MM.1S (cell line): ENCODE results near the gene FMR1NB.

Experiments used
- DNase-seq: peaks from one replicate; pipeline ENCODE4 v3.0.0-alpha.2; 2015
- H2AFZ ChIP-seq: fragments of 300-600 bp; sonication (generic); 2 replicates; pipeline ENCODE4 v1.6.0; 2016; ENCODE audit warnings: antibody characterized with exemption, low read length
- H3F3A ChIP-seq: fragments of 300-600 bp; sonication (generic); 2 replicates; pipeline ENCODE4 v1.6.1; 2016; ENCODE audit warnings: mild to moderate bottlenecking, antibody characterized with exemption, low read length, moderate library complexity, mixed read lengths; ENCODE audit not compliant: insufficient read depth
- H3K27ac ChIP-seq: fragments of 300-600 bp; sonication (generic); 2 replicates; pipeline ENCODE4 v1.5.1; 2016; ENCODE audit warnings: mild to moderate bottlenecking, low read length
- H3K27me3 ChIP-seq: fragments of 300-600 bp; sonication (generic); replicated peaks from 2 replicates; pipeline ENCODE4 v1.6.0; 2016; ENCODE audit warnings: low read length; ENCODE audit not compliant: insufficient read depth
- H3K36me3 ChIP-seq: fragments of 300-600 bp; sonication (generic); replicated peaks from 2 replicates; pipeline ENCODE4 v1.6.1; 2016; ENCODE audit warnings: mild to moderate bottlenecking, low read length, mixed read lengths; ENCODE audit not compliant: insufficient read depth
- H3K4me1 ChIP-seq: fragments of 300-600 bp; sonication (generic); 2 replicates; pipeline ENCODE4 v1.6.1; 2016; ENCODE audit warnings: low read length, mixed read lengths
- H3K4me2 ChIP-seq: fragments of 300-600 bp; sonication (generic); 2 replicates; pipeline ENCODE4 v1.6.0; 2016; ENCODE audit warnings: low read depth, low read length
- H3K4me3 ChIP-seq: fragments of 300-600 bp; sonication (generic); 2 replicates; pipeline ENCODE4 v1.5.1; 2016; ENCODE audit warnings: low read length, mixed read lengths
- H3K79me2 ChIP-seq: fragments of 300-600 bp; sonication (generic); 2 replicates; pipeline ENCODE4 v1.6.1; 2016; ENCODE audit warnings: mixed run types, low read length, mixed read lengths
- H3K9ac ChIP-seq: fragments of 300-600 bp; sonication (generic); 2 replicates; pipeline ENCODE4 v1.6.1; 2016; ENCODE audit warnings: low read length, mixed read lengths
- H3K9me2 ChIP-seq: fragments of 300-600 bp; sonication (generic); replicated peaks from 2 replicates; pipeline ENCODE4 v1.6.1; 2016; ENCODE audit warnings: mild to moderate bottlenecking, low read length, mixed read lengths; ENCODE audit not compliant: insufficient read depth
- H3K9me3 ChIP-seq: fragments of 300-600 bp; sonication (generic); replicated peaks from 2 replicates; pipeline ENCODE4 v1.6.1; 2016; ENCODE audit warnings: mild to moderate bottlenecking, low read length, mixed read lengths; ENCODE audit not compliant: insufficient read depth
- H4K20me1 ChIP-seq: fragments of 300-600 bp; sonication (generic); 2 replicates; pipeline ENCODE4 v1.6.1; 2016; ENCODE audit warnings: mild to moderate bottlenecking, low read length, moderate library complexity, mixed read lengths; ENCODE audit not compliant: insufficient read depth
- EZH2 ChIP-seq: fragments of 300-600 bp; sonication (generic); optimal IDR thresholded peaks from 2 replicates; pipeline ENCODE3; 2017; ENCODE audit warnings: low read depth, mild to moderate bottlenecking, antibody characterized with exemption, low read length, mixed read lengths
- EZH2phosphoT487 ChIP-seq: fragments of 300-600 bp; sonication (generic); IDR thresholded peaks from 2 replicates; pipeline ENCODE4 v1.6.1; 2018; ENCODE audit warnings: antibody characterized with exemption, low read length
- TF ChIP-seq, protein P1 (sequence below): fragments of 300-600 bp; sonication (generic); IDR thresholded peaks from 2 replicates; pipeline ENCODE4 v1.5.1; 2016; ENCODE audit warnings: antibody characterized with exemption, low read length, mixed read lengths

FMR1NB gene, protein sequence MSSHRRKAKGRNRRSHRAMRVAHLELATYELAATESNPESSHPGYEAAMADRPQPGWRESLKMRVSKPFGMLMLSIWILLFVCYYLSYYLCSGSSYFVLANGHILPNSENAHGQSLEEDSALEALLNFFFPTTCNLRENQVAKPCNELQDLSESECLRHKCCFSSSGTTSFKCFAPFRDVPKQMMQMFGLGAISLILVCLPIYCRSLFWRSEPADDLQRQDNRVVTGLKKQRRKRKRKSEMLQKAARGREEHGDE

DNA sequence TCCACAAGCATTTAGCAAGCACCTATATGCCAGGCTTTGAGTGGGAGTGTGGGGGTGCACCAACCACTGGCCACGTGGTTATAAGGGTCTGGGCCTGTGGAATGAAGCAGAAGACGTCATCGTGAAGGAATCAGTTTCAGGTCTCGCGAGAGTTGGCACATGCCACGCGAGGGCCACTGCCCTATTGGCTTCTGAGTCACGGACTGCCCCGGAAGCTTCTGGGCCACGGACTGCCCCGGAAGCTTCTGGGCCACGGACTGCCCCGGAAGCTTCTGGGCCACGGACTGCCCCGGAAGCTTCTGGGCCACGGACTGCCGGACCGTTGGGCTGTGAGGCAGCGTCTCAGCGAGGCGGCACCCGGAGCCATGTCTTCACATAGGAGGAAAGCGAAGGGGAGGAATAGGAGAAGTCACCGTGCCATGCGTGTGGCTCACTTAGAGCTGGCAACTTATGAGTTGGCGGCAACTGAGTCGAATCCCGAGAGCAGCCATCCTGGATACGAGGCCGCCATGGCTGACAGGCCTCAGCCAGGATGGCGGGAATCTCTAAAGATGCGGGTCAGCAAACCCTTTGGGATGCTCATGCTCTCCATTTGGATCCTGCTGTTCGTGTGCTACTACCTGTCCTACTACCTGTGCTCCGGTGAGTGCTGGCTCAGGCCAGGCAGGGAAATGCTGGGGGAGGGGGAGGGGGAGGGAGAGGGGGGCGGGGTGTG, at the start of gene FMR1NB:
Gene FMR1NB (plus strand): TSS at position 300 of the 715 bp plus-strand sequence. CDS start 66 bp downstream, at position 366.
- H3F3A ChIP-seq: no peaks in the 10 kb centered on the region
- H3K9me2 ChIP-seq: no peaks in the 10 kb centered on the region
- H3K9me3 ChIP-seq: no peaks in the 10 kb centered on the region
- no peak for DNase-seq
- no peaks in the 10 kb centered on the region for H3K79me2 ChIP-seq
- no peak within 1 kb of the TSS for H3K9ac ChIP-seq
- no peaks in the 10 kb centered on the region for H3K27me3 ChIP-seq
- no peaks in the 10 kb centered on the region for H3K36me3 ChIP-seq
- no peak within 1 kb of the TSS for H2AFZ ChIP-seq
- H3K4me3 ChIP-seq: no peak within 1 kb of the TSS
- H3K4me1 ChIP-seq: no peaks in the 10 kb centered on the region
- H3K4me2 ChIP-seq: no peak within 1 kb of the TSS
- no peak for TF ChIP-seq EZH2phosphoT487
- H4K20me1 ChIP-seq: no peaks in the 10 kb centered on the region
- no peak within 1 kb of the TSS for H3K27ac ChIP-seq

DNA sequence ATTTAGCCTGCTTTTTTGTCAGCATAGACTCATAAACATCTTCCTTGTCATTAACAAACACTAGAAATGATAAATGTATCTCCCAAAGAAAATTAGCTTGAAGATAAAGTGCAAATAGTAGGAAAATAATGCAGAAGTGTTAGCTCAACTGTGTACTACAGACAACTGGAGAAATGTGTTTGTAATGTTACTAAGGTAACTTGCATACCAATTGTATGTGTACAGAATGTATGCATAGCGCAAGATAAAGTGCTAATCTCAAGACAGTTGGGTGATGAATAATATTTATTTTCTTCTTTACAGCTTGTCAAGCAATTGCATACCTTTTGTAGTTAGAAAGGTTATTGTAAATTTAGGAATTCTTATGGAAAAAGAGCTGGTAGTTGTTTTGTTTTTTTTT, 47.3 kb upstream of the FMR1NB start:
- H3K9ac ChIP-seq: no peak overlapping the region
- no peaks in the 10 kb centered on the region for H3K27me3 ChIP-seq
- DNase-seq: no peak
- TF ChIP-seq, protein P1, sequence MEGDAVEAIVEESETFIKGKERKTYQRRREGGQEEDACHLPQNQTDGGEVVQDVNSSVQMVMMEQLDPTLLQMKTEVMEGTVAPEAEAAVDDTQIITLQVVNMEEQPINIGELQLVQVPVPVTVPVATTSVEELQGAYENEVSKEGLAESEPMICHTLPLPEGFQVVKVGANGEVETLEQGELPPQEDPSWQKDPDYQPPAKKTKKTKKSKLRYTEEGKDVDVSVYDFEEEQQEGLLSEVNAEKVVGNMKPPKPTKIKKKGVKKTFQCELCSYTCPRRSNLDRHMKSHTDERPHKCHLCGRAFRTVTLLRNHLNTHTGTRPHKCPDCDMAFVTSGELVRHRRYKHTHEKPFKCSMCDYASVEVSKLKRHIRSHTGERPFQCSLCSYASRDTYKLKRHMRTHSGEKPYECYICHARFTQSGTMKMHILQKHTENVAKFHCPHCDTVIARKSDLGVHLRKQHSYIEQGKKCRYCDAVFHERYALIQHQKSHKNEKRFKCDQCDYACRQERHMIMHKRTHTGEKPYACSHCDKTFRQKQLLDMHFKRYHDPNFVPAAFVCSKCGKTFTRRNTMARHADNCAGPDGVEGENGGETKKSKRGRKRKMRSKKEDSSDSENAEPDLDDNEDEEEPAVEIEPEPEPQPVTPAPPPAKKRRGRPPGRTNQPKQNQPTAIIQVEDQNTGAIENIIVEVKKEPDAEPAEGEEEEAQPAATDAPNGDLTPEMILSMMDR: no peak
- no peak for TF ChIP-seq EZH2
- no peak for TF ChIP-seq EZH2phosphoT487
- H3K4me2 ChIP-seq: no peak overlapping the region
- no peaks in the 10 kb centered on the region for H3K4me1 ChIP-seq
- no peak overlapping the region for H2AFZ ChIP-seq
- peaks cover 2% of the 10 kb centered on the region for H3K36me3 ChIP-seq
- no peaks in the 10 kb centered on the region for H3K9me3 ChIP-seq
- no peaks in the 10 kb centered on the region for H3K9me2 ChIP-seq
- no peak overlapping the region for H3K4me3 ChIP-seq
- no peaks in the 10 kb centered on the region for H3K79me2 ChIP-seq
- H3K27ac ChIP-seq: no peak overlapping the region
- no peaks in the 10 kb centered on the region for H4K20me1 ChIP-seq
- no peaks in the 10 kb centered on the region for H3F3A ChIP-seq

DNA sequence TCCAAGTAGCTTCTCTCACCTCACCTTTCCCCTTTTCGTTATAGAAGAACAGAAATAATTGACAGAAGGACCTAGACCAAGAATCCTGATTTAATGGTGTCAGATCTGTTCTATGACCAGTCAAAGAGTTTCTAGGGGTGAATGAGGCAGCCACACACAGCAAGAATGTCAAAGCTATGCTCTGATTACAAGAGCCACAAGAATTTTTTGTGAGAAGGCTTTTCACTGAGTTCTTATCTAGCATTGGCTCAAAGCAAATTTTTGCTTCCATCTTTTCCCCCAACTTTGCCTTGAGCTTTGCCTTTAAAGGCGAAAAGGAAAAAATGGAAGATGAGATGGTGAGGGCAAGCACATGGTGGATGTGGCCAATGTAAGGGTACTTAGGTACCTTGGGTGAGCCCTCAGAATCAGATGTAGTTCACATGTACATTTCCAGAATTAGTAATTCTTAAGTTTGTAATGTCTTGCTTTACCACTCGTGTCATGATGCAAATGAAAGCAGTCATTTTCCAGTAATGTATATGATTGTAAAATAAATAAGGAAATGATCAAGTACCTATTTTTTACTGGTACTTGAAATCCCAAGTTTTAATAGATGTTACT, 45.9 kb upstream of the FMR1NB start:
- TF ChIP-seq, protein P1: no peak
- no peak for TF ChIP-seq EZH2
- no peak for TF ChIP-seq EZH2phosphoT487
- H3K79me2 ChIP-seq: no peaks in the 10 kb centered on the region
- no peak overlapping the region for H3K4me2 ChIP-seq
- H3K4me3 ChIP-seq: no peak overlapping the region
- H4K20me1 ChIP-seq: no peaks in the 10 kb centered on the region
- no peak overlapping the region for H2AFZ ChIP-seq
- no peaks in the 10 kb centered on the region for H3K27me3 ChIP-seq
- no peak overlapping the region for H3K27ac ChIP-seq
- no peak overlapping the region for H3K9ac ChIP-seq
- no peak for DNase-seq
- no peaks in the 10 kb centered on the region for H3K9me3 ChIP-seq
- H3F3A ChIP-seq: no peaks in the 10 kb centered on the region
- no peaks in the 10 kb centered on the region for H3K4me1 ChIP-seq
- no peaks in the 10 kb centered on the region for H3K9me2 ChIP-seq
- H3K36me3 ChIP-seq: no peaks in the 10 kb centered on the region; the same call in none of the 2 replicates
